ENCODE results near the gene PFKFB3.

GRCh38 chr10:6296828-6297251 lies 94.1 kb downstream of the PFKFB3 start:
- TF ChIP-seq CTCF (IDR thresholded peaks at IDR 0.05; ENCODE audit: low read depth, low read length, poor library complexity, severe bottlenecking) (no peak), EZH2phosphoT487 (IDR thresholded peaks at IDR 0.05; ENCODE audit: borderline replicate concordance, low read length) (no peak)
